Measurements from ENCODE around the gene IFT27. TPM values are rescaled to one million over a fixed set of nuclear protein-coding genes. Genes with fewer than 3 reads are reported as not detected.

The IFT27 gene
- 2.7 TPM for total RNA-seq

DNA sequence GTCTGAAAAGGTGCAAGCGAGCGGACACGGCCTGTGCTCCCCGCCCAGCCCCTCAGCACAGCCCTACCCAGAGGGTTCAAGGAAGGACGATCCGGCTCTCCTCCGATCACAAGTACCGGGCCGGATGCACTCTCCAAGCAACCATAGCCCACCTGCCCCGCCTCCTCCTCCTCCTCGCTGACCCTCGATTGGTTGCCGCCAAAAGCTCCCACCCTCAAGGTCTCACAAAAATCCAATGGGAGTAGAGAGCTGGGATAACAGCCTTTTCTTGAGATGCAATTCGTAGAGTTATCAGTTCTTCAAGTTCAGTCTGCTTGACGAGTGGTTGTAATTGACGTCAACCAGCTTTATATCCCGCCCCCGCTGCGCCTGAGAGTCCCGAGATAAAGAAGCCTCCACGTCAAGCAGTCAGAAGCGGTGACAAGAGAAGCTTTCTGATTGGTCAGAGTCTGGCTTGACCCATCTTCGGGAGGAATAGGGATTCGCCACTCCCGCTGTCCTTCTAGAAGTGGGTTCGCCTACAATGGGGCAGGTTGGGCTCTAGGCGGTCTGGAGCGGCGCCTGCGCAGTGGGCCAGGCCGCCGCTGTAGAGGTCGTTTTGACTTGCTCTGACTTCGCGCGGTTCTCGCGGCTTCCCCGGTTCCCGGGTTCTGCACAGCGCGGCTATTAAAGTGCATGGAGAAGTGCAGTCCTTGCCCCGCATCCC lies at the start of gene IFT27:
Gene IFT27, minus strand, starts transcription at position 156 of the 706 bp plus-strand sequence. CDS start 412 bp downstream, outside the sequence.
- DNase-seq (ENCODE audit: low spot score in 2 of 2) = peak; percentile 99 to 100
- intact Hi-C loops (cut with DNase I) = loop anchor here (1.0 to 10.0 kb wide), 6 partner anchors 243 to 769 kb away; partner anchors contain the start of genes EIF3D, KCTD17, MPST and TST
- H3K4me1 ChIP-seq = peaks cover 0 to 10% of the 10 kb centered on the region in 2 donors
- H3K4me3 ChIP-seq = peak within 1 kb of the TSS; percentile 76 to 90
- no peaks in the 10 kb centered on the region for H3K9me3 ChIP-seq
- no peaks in the 10 kb centered on the region for H3K36me3 ChIP-seq
- no peaks in the 10 kb centered on the region for H3K27me3 ChIP-seq
- H3K27ac ChIP-seq = peak within 1 kb of the TSS; percentile 75 to 79
- TF ChIP-seq, protein P1, sequence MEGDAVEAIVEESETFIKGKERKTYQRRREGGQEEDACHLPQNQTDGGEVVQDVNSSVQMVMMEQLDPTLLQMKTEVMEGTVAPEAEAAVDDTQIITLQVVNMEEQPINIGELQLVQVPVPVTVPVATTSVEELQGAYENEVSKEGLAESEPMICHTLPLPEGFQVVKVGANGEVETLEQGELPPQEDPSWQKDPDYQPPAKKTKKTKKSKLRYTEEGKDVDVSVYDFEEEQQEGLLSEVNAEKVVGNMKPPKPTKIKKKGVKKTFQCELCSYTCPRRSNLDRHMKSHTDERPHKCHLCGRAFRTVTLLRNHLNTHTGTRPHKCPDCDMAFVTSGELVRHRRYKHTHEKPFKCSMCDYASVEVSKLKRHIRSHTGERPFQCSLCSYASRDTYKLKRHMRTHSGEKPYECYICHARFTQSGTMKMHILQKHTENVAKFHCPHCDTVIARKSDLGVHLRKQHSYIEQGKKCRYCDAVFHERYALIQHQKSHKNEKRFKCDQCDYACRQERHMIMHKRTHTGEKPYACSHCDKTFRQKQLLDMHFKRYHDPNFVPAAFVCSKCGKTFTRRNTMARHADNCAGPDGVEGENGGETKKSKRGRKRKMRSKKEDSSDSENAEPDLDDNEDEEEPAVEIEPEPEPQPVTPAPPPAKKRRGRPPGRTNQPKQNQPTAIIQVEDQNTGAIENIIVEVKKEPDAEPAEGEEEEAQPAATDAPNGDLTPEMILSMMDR (IDR thresholded peaks at IDR 0.05) = no peak

DNA sequence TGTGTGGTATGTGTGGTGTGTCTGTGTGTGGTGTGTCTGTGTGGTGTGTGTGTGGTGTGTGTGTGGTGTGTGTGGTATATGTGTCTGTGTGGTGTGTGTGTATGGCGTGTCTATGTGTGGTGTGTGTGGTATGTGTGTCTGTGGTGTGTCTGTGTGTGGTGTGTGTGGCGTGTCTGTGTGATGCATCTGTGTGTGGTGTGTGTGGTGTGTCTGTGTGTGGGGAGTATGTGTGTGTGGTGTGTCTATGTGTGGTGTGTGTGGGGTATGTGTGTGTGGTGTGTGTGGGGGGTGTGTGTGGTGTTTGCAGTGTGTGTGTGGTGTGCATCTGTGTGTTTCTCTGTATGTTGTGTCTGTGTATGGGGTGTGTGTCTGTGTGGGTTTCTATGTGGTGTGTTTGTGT lies 48.7 kb upstream of the IFT27 start:
- no peak overlapping the region for H3K27ac ChIP-seq
- intact Hi-C loops (cut with DNase I) = no loop called here
- no peaks in the 10 kb centered on the region for H3K36me3 ChIP-seq
- no peaks in the 10 kb centered on the region for H3K27me3 ChIP-seq
- no peaks in the 10 kb centered on the region for H3K4me1 ChIP-seq
- no peaks in the 10 kb centered on the region for H3K9me3 ChIP-seq
- DNase-seq (ENCODE audit: low spot score in 2 of 2) = no peak
- H3K4me3 ChIP-seq = no peak overlapping the region
- TF ChIP-seq, protein P1 (IDR thresholded peaks at IDR 0.05) = no peak

DNA sequence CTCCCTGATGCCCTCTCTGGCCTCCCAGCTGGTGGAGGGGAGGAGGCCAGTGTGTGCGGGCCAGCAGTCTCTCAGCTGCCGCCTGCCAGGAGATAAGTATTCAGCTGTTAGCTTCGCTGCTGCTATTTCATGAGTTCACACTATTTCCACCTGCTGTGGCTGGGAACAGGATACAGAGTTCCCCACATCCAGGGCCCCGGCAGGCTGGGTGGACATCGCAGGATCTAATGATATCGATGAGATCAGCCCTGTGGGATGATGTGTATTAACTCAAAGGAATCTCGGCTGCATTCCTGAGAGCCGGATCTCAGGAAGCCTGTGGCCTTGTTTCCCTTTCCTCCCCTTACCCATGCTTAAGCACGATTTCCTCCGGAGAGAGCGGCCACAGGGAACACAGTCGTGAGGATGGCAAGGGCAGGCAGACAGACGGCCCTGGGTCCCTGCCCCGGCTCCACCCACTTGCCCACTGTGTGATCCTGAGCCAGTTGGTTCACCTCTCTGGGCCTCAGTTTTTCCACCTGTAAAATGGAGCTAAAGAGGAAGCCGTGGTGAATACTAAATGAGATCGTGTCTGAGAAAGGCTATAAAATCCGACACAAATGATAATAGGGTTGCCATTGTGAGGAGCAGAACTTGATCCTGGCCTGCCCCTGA lies 47.4 kb upstream of the IFT27 start:
- Histone ChIP-seq H3K27me3 (peaks cover 3% of the 10 kb centered on the region), H3K4me1 (no peaks in the 10 kb centered on the region), H3K27ac (no peak overlapping the region), H3K4me3 (no peak overlapping the region), H3K36me3 (no peaks in the 10 kb centered on the region), H3K9me3 (no peaks in the 10 kb centered on the region)
- no peak for DNase-seq (ENCODE audit: low spot score in 2 of 2)
- TF ChIP-seq, protein P1 (IDR thresholded peaks at IDR 0.05) = no peak
- intact Hi-C loops (cut with DNase I) = no loop called here

- Histone ChIP-seq H3K4me3 (no peak overlapping the region), H3K36me3 (no peaks in the 10 kb centered on the region), H3K4me1 (no peaks in the 10 kb centered on the region), H3K9me3 (no peaks in the 10 kb centered on the region), H3K27me3 (peaks cover 4% of the 10 kb centered on the region), H3K27ac (no peak overlapping the region)
- no peak for DNase-seq (ENCODE audit: low spot score in 2 of 2)
- intact Hi-C loops (cut with DNase I) = no loop called here
- TF ChIP-seq, protein P1 (IDR thresholded peaks at IDR 0.05) = no peak
These were observed 46.7 kb upstream of the IFT27 start for GRCh38 chr22:36822581-36822980.

DNA sequence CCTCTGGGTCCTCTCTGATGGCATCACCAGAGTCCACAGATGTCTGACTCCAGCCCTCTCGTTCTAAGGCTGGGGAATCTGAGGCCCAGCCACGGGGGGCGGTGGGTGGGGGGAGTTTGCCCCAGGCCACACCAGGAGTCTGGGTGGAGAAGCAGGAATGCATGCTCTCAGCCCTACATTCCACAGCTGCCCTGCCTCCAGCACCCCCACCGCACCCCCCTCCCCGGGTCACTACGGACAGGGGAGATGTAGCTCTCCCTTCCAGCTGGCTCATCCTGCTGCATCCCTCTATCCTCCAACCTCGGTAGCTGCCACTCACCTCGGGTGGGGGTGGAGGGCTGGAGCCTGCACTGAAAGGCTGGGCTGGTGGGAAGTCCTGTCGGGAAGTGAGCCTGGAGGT lies 43.2 kb upstream of the IFT27 start:
- intact Hi-C loops (cut with DNase I) = no loop called here
- DNase-seq (ENCODE audit: low spot score in 2 of 2) = no peak
- no peak overlapping the region for H3K4me3 ChIP-seq
- TF ChIP-seq, protein P1 (IDR thresholded peaks at IDR 0.05) = no peak
- H3K27me3 ChIP-seq = peaks cover 4% of the 10 kb centered on the region
- H3K27ac ChIP-seq = no peak overlapping the region
- H3K36me3 ChIP-seq = no peaks in the 10 kb centered on the region
- H3K4me1 ChIP-seq = no peaks in the 10 kb centered on the region
- no peaks in the 10 kb centered on the region for H3K9me3 ChIP-seq

All from ascending aorta (tissue), 2 donors.